Coronary artery (tissue), 2 donors: ENCODE measurements around the gene CCL7.

Experiments
- DNase-seq: peaks from one replicate; pipeline ENCODE4 v3.0.0-alpha.2; 2017; ENCODE audit warnings: low spot score
- H3K27ac ChIP-seq, 2 donors: fragments of 200-600 bp; sonication (generic); one replicate each; pipeline ENCODE4 v1.5.1; 2016 to 2019
- H3K4me3 ChIP-seq: fragments of 200-600 bp; sonication (generic); 2 replicates; pipeline ENCODE4 v1.5.1; 2016; ENCODE audit warnings: mild to moderate bottlenecking, moderate library complexity
- CTCF ChIP-seq: fragments of 200-600 bp; sonication (generic); IDR thresholded peaks from one replicate; pipeline ENCODE4 v1.5.1; 2019; ENCODE audit warnings: antibody characterized with exemption

The CCL7 gene

GRCh38 chr17:34236281-34236892 lies 33.6 kb upstream of the CCL7 start:
- Histone ChIP-seq H3K27ac (peak overlapping the region; percentile 50 to 56), H3K4me3 (no peak overlapping the region)
- no peak for TF ChIP-seq CTCF
- DNase-seq, result no peak

- Histone ChIP-seq H3K4me3 (no peak overlapping the region), H3K27ac (no peak overlapping the region)
- TF ChIP-seq CTCF, result no peak
- no peak for DNase-seq
These were observed 32.6 kb upstream of the CCL7 start for GRCh38 chr17:34237458-34237857.

- TF ChIP-seq CTCF, result no peak
- Histone ChIP-seq H3K4me3 (no peak overlapping the region), H3K27ac (no peak overlapping the region)
- no peak for DNase-seq
These were observed 29.0 kb upstream of the CCL7 start for GRCh38 chr17:34241062-34241461.

GRCh38 chr17:34242587-34243363 lies 27.2 kb upstream of the CCL7 start:
- DNase-seq, result no peak
- no peak for TF ChIP-seq CTCF
- Histone ChIP-seq H3K4me3 (no peak overlapping the region), H3K27ac (peak overlapping the region in 1 of 2 donors; percentile 64)

GRCh38 chr17:34243364-34244320 lies 26.4 kb upstream of the CCL7 start:
- H3K27ac ChIP-seq, result peak overlapping the region in 1 of 2 donors; percentile 33
- no peak for TF ChIP-seq CTCF
- DNase-seq, result no peak

GRCh38 chr17:34245351-34245905 lies 24.6 kb upstream of the CCL7 start:
- no peak overlapping the region for H3K27ac ChIP-seq

More at GRCh38 chr17:34243364-34244320, 26.4 kb upstream of the CCL7 start:
- no peak overlapping the region for H3K4me3 ChIP-seq

More at GRCh38 chr17:34245351-34245905, 24.6 kb upstream of the CCL7 start:
- TF ChIP-seq CTCF, result no peak
- H3K4me3 ChIP-seq, result no peak overlapping the region
- DNase-seq, result no peak
